Hepatocyte (in vitro differentiated cells): Measurements from ENCODE around the gene DHRS7. TPM values are rescaled to one million over a fixed set of nuclear protein-coding genes. Genes with fewer than 3 reads are reported as not detected.

Experiments used
- DNase-seq: peaks from one replicate; pipeline ENCODE4 v3.0.0-alpha.2; 2016; ENCODE audit warnings: low spot score
- H2AFZ ChIP-seq: fragments of 200-600 bp; sonication (generic); 2 replicates; pipeline ENCODE4 v1.6.0; 2016; ENCODE audit warnings: antibody characterized with exemption, mild to moderate bottlenecking
- H3K27ac ChIP-seq: fragments of 200-600 bp; sonication (generic); 2 replicates; pipeline ENCODE4 v1.5.1; 2016; ENCODE audit warnings: mild to moderate bottlenecking
- H3K27me3 ChIP-seq: fragments of 200-600 bp; sonication (generic); 2 replicates; pipeline ENCODE4 v1.6.1; 2016
- H3K36me3 ChIP-seq: fragments of 200-600 bp; sonication (generic); replicated peaks from 2 replicates; pipeline ENCODE4 v1.5.1; 2016; ENCODE audit warnings: low read depth; ENCODE audit not compliant: insufficient read depth
- H3K4me1 ChIP-seq: fragments of 200-600 bp; sonication (generic); 2 replicates; pipeline ENCODE4 v1.5.1; 2016; ENCODE audit warnings: mild to moderate bottlenecking, moderate library complexity; ENCODE audit not compliant: insufficient read depth
- H3K4me2 ChIP-seq: fragments of 200-600 bp; sonication (generic); 2 replicates; pipeline ENCODE4 v1.6.0; 2016
- H3K4me3 ChIP-seq: fragments of 200-600 bp; sonication (generic); 2 replicates; pipeline ENCODE4 v1.5.1; 2016; ENCODE audit warnings: mild to moderate bottlenecking
- H3K79me2 ChIP-seq: fragments of 200-600 bp; sonication (generic); 2 replicates; pipeline ENCODE4 v1.6.0; 2017; ENCODE audit warnings: mild to moderate bottlenecking
- H3K9me2 ChIP-seq: fragments of 200-600 bp; sonication (generic); replicated peaks from 2 replicates; pipeline ENCODE4 v1.6.0; 2017; ENCODE audit warnings: mild to moderate bottlenecking; ENCODE audit not compliant: insufficient read depth
- H3K9me3 ChIP-seq: fragments of 200-600 bp; sonication (generic); 2 replicates; pipeline ENCODE4 v1.5.1; 2016; ENCODE audit warnings: low read depth, mild to moderate bottlenecking
- H4K20me1 ChIP-seq: fragments of 200-600 bp; sonication (generic); 2 replicates; pipeline ENCODE4 v1.6.0; 2016; ENCODE audit warnings: mild to moderate bottlenecking; ENCODE audit not compliant: insufficient read depth, poor library complexity, severe bottlenecking
- EZH2 ChIP-seq: fragments of 200-600 bp; sonication (generic); IDR thresholded peaks from 2 replicates; pipeline ENCODE4 v1.6.1; 2016; ENCODE audit warnings: antibody characterized with exemption, mild to moderate bottlenecking, borderline replicate concordance
- EZH2phosphoT487 ChIP-seq: fragments of 200-600 bp; sonication (generic); IDR thresholded peaks from one replicate; pipeline ENCODE4 v1.6.1; 2018; ENCODE audit warnings: antibody characterized with exemption, mild to moderate bottlenecking, low read depth, moderate library complexity; ENCODE audit not compliant: unreplicated experiment, severe bottlenecking
- WGBS: methylation state at CpG from one replicate; pipeline ENCODE4 v1.1.6; 2016; ENCODE audit warnings: low lambda C conversion rate; ENCODE audit errors: missing lambda C conversion rate; 5-methylcytosine and 5-hydroxymethylcytosine counted together
- polyA plus RNA-seq: library from polyadenylated mRNA; unstranded; fragments of >200 nt; fragmentation: Nextera tagmentation; extraction: Ambion mirVana; gene quantifications from 2 replicates; pipeline ENCODE4 v1.2.1, GENCODE V29; 2016
- total RNA-seq: library from RNA; depleted of rRNA; stranded (reverse); fragments of >200 nt; gene quantifications from 2 replicates; pipeline ENCODE4 v1.2.3, GENCODE V29; 2014
- TF ChIP-seq, protein P1 (sequence below): fragments of 200-600 bp; sonication (generic); IDR thresholded peaks from 2 replicates; pipeline ENCODE4 v1.5.1; 2016; ENCODE audit warnings: antibody characterized with exemption, mild to moderate bottlenecking; ENCODE audit not compliant: poor library complexity

DHRS7 gene
- total and polyA plus RNA-seq, 2 experiments from 2014 or later, result 389 TPM

DNA sequence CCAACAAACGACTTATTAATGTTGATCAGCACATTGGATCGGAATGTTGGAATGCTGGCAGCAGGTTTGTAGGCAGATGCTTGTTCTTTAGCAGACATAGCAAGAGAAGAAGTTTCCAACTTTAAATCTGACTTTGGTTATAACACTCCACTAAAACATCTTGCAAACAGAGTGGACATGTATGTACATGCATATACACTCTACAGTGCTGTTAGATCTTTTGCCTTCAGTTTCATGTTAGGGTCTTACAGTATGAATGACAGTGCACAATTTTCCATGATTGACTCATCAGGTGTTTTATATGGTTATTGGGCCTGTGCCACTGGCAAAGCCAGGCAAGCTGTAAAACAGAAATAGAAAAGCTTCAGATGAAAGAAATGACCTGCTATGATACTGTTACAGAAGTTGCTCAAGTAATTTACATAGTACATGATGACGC lies 14.3 kb upstream of the DHRS7 start:
- no peak for DNase-seq
- Histone ChIP-seq H3K4me2 (no peak overlapping the region), H3K27ac (no peak overlapping the region)

DNA sequence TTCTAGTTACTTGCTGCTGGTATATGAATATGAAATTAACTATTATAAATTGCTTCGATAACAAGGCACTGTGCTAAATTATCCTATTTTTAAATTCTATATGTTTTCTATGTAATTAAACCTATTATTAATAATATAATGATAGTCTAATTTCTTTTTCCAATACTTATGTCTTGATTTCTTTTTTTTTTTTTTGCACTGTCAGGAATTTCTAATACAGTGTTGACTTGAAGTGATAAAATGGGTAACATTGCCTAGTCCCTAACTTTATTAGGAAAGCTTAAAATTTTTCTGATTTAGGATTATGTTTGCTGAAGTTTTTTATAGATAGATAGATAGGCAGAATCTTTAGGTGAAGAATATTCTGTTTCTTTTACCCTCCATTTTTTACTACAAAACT lies 13.6 kb upstream of the DHRS7 start:
- WGBS, result 86% methylated on average over 1 of the region's 1 CpG
- Histone ChIP-seq H3K4me1 (no peaks in the 10 kb centered on the region), H3K9me2 (no peaks in the 10 kb centered on the region), H3K4me2 (no peak overlapping the region), H2AFZ (no peak overlapping the region), H3K79me2 (no peaks in the 10 kb centered on the region), H4K20me1 (no peaks in the 10 kb centered on the region), H3K27me3 (no peaks in the 10 kb centered on the region), H3K36me3 (no peaks in the 10 kb centered on the region), H3K4me3 (no peak overlapping the region), H3K27ac (no peak overlapping the region), H3K9me3 (no peaks in the 10 kb centered on the region)
- TF ChIP-seq, protein P1, sequence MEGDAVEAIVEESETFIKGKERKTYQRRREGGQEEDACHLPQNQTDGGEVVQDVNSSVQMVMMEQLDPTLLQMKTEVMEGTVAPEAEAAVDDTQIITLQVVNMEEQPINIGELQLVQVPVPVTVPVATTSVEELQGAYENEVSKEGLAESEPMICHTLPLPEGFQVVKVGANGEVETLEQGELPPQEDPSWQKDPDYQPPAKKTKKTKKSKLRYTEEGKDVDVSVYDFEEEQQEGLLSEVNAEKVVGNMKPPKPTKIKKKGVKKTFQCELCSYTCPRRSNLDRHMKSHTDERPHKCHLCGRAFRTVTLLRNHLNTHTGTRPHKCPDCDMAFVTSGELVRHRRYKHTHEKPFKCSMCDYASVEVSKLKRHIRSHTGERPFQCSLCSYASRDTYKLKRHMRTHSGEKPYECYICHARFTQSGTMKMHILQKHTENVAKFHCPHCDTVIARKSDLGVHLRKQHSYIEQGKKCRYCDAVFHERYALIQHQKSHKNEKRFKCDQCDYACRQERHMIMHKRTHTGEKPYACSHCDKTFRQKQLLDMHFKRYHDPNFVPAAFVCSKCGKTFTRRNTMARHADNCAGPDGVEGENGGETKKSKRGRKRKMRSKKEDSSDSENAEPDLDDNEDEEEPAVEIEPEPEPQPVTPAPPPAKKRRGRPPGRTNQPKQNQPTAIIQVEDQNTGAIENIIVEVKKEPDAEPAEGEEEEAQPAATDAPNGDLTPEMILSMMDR, result no peak
- TF ChIP-seq EZH2phosphoT487, result no peak
- no peak for TF ChIP-seq EZH2
- DNase-seq, result no peak

More for the DNA sequence above, 14.3 kb upstream of the DHRS7 start:
- no peaks in the 10 kb centered on the region for H3K36me3 ChIP-seq
- WGBS, result 92% methylated on average over 3 of the region's 3 CpGs
- H3K79me2 ChIP-seq, result no peaks in the 10 kb centered on the region
- no peaks in the 10 kb centered on the region for H3K9me2 ChIP-seq
- H3K27me3 ChIP-seq, result no peaks in the 10 kb centered on the region
- H4K20me1 ChIP-seq, result no peaks in the 10 kb centered on the region
- no peaks in the 10 kb centered on the region for H3K9me3 ChIP-seq
- H3K4me3 ChIP-seq, result no peak overlapping the region
- H2AFZ ChIP-seq, result no peak overlapping the region
- TF ChIP-seq EZH2phosphoT487 (no peak), EZH2 (no peak)
- TF ChIP-seq, protein P1, result no peak
- no peaks in the 10 kb centered on the region for H3K4me1 ChIP-seq

DNA sequence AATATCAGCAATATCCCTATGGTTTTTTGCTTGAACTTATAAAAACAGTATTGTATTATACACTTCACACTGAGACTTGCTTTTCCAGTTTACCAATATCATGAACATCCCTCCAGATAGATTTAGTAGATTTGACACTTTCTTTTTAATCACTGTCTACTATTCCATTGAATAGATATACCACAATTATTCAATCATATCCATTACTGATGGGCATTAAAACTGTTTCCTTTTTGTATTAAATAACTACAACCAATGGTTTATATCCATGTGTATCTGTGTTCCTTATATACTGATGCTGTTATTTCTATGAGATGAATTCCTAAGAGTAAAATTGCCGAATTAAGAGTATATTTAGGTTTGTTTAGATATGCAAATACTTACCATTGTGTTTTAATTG lies 13.0 kb upstream of the DHRS7 start:
- Histone ChIP-seq H3K27me3 (no peaks in the 10 kb centered on the region), H2AFZ (no peak overlapping the region), H3K9me3 (no peaks in the 10 kb centered on the region), H3K4me2 (no peak overlapping the region), H3K9me2 (no peaks in the 10 kb centered on the region), H3K79me2 (no peaks in the 10 kb centered on the region), H3K4me3 (no peak overlapping the region), H3K36me3 (no peaks in the 10 kb centered on the region), H3K27ac (no peak overlapping the region), H4K20me1 (no peaks in the 10 kb centered on the region), H3K4me1 (no peaks in the 10 kb centered on the region)
- WGBS, result 100% methylated on average over 1 of the region's 1 CpG
- DNase-seq, result no peak
- TF ChIP-seq EZH2 (no peak), EZH2phosphoT487 (no peak)
- TF ChIP-seq, protein P1, result no peak
